ENCODE measurements around the gene THRB. TPM values are rescaled to one million over a fixed set of nuclear protein-coding genes. Genes with fewer than 3 reads are reported as not detected.

Gene THRB
- total RNA-seq, 1 donor from 2014 or later = not detected

DNA sequence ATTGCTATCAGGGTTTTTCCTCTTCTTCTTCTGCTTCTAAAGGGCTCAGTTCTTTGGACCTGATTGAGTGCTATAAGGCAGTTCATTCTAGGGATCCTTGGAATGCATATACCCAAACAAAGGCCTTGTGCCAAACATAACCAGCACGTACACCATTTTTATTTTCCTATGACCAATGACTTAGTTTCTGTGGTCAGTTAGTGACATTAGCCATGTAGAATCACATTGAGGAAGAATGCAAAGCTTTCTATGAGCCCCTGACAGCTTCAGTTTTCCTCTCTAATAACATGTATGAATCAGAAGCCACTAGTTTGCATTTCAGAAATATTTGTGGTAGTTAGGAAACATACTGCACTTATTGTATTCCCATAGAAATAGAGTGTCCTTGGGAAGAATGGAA, 240.0 kb downstream of the THRB start:
- H3K36me3 Mint-ChIP-seq (ENCODE audit: low read depth) = no peaks in the 10 kb centered on the region
- no peaks in the 10 kb centered on the region for H3K9me3 Mint-ChIP-seq
- DNase-seq = peak; percentile 26
- no peak overlapping the region for H3K4me3 Mint-ChIP-seq
- peaks cover 10% of the 10 kb centered on the region for H3K27me3 Mint-ChIP-seq
- H3K4me1 Mint-ChIP-seq = no peaks in the 10 kb centered on the region
- H3K27ac Mint-ChIP-seq = no peak overlapping the region
- intact Hi-C loops (cut with micrococcal nuclease) = no loop called here

DNA sequence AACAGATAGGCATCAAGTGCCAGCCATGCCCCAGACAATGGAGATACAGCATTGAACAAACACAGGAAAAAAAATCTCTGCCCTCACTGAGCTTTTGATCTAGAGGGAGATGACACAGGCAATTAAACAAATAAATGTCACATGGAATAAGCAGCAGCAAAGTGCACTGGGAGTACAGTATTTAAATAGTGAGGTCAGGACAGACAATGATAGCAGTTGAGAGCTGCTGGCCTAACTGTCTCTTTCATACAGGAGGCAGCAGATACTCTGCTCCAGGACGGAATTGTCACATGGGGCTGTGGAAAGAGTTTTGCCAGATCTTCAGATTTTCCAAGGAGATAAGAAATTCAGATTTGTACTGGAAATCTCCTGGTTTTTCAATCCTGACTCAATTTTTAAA, 241.3 kb downstream of the THRB start:
- Mint-ChIP-seq H3K27ac (no peak overlapping the region), H3K4me3 (no peak overlapping the region), H3K27me3 (peaks cover 13% of the 10 kb centered on the region), H3K9me3 (no peaks in the 10 kb centered on the region), H3K36me3 (ENCODE audit: low read depth) (no peaks in the 10 kb centered on the region), H3K4me1 (no peaks in the 10 kb centered on the region)
- intact Hi-C loops (cut with micrococcal nuclease) = no loop called here
- DNase-seq = peak; percentile 22

DNA sequence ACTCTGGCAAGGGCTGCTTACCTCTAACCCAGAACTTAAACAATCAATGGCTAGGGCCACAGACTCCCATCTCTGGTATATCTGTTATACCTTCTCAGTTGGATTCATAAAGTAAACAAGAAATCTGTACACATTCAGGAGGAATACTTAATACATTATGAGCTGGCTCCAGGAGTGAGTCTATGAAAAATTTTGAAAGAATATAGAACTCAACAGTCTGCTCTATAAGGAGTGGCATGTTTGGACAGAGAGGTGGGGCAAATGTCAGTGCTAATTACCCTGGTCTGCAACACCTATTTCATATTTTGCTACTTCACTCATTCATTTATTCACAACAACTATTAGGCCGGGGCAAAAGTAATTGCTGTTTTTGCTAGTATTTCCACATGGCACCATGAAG, 245.1 kb downstream of the THRB start:
- Mint-ChIP-seq H3K36me3 (ENCODE audit: low read depth) (no peaks in the 10 kb centered on the region), H3K27ac (no peak overlapping the region)
- intact Hi-C loops (cut with micrococcal nuclease) = no loop called here

DNA sequence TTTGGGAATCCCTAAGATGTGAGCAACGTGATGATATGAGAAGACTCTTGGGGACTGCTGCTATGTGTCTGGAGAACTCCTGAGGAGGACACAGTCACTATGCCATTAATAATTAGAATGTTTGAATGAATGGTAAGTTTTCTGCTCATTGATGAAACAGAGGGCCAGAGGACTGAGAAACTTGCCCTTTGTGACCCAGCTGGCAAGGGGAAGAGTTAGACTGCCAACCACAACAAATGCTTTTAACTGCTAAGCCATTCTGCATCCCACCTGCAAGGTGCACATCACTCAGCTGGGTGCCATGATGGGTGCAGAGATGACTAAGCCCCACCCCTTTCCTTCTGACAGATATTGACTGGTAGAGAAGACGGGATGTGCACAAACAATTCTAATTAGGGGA, 249.6 kb downstream of the THRB start:
- no peak for DNase-seq
- Mint-ChIP-seq H3K27me3 (peaks cover 5% of the 10 kb centered on the region), H3K4me1 (no peaks in the 10 kb centered on the region), H3K36me3 (ENCODE audit: low read depth) (no peaks in the 10 kb centered on the region), H3K27ac (no peak overlapping the region), H3K9me3 (no peaks in the 10 kb centered on the region), H3K4me3 (no peak overlapping the region)
- intact Hi-C loops (cut with micrococcal nuclease) = no loop called here

More for the DNA sequence above, 245.1 kb downstream of the THRB start:
- no peak overlapping the region for H3K4me3 Mint-ChIP-seq
- no peaks in the 10 kb centered on the region for H3K9me3 Mint-ChIP-seq
- DNase-seq = no peak
- peaks cover 10% of the 10 kb centered on the region for H3K27me3 Mint-ChIP-seq
- no peaks in the 10 kb centered on the region for H3K4me1 Mint-ChIP-seq

DNA sequence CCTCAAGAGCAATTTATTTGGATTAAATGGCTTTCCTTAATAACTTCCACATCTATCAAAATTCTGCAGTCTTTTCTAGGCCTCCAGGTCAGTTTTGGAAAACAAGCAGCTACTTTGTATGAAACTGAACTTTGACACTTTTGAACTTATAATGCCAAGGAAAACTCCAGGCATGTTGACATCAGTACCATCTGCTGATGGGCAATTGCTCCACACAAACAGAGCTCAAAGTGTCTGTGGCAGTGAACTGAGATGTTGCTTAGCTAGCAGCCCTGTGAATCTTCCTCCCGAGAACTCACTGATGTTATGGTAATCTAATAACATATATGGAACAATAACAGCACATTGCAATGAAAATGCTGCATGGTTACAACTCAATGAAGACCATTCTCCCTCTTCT, 250.2 kb downstream of the THRB start:
- H3K27ac Mint-ChIP-seq = no peak overlapping the region
- no peak for DNase-seq
- no peaks in the 10 kb centered on the region for H3K36me3 Mint-ChIP-seq (ENCODE audit: low read depth)
- intact Hi-C loops (cut with micrococcal nuclease) = no loop called here
- no peaks in the 10 kb centered on the region for H3K9me3 Mint-ChIP-seq
- H3K4me1 Mint-ChIP-seq = no peaks in the 10 kb centered on the region
- H3K4me3 Mint-ChIP-seq = no peak overlapping the region
- H3K27me3 Mint-ChIP-seq = peaks cover 5% of the 10 kb centered on the region

DNA sequence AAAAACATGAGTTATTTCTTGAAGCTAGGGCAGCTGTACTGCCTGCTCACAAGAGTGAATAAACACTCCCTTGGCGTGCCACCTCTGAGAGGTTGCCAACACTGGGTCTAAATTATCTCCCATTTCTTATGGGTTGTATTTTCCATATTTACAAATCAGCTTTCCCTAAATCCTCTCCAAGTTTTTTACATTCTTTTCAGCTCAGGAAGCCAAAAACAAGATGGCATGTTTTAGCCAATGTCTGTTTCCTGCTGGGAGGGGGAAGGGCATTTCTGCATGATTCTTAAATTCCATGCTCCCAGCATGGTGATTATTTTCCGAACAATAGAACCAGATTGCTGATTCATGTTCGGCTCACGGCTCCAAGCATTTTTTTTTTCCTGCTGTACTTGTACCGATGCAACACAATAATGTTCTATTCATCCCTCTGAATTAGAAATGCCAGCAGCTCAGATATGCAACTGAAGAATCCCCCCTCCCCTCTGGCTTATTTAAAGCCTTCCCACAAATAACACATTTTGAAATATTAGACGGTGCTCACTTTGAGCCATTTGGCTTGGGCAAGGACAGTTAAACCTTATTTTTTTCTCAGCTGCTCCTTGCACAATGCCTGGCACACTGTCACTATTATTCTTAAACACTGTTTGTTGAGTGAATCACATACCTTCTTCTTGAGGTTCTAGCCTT, 252.5 kb downstream of the THRB start:
- Mint-ChIP-seq H3K4me3 (no peak overlapping the region), H3K4me1 (no peaks in the 10 kb centered on the region), H3K27me3 (peaks cover 4% of the 10 kb centered on the region), H3K36me3 (ENCODE audit: low read depth) (no peaks in the 10 kb centered on the region), H3K27ac (no peak overlapping the region), H3K9me3 (no peaks in the 10 kb centered on the region)
- DNase-seq = no peak
- intact Hi-C loops (cut with micrococcal nuclease) = no loop called here

DNA sequence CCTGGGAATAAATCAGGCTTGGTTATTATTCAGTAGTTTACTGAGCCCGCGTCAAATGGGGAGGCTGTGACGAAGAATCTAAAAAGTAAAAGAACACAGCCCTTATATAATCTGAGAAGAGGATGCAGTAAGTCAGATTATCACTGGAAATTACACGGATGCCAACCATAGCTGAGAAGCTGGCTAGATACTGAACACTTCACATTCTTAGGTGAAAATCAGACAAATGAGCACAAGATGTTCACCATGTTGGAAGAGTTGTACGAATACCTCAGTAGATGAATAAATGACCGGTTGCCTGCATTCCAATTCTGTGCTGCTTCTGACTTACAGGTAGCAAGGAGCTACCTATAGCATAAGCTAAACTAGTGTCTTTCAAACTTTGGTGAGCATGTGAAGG, 254.3 kb downstream of the THRB start:
- intact Hi-C loops (cut with micrococcal nuclease) = no loop called here
- Mint-ChIP-seq H3K27ac (no peak overlapping the region), H3K27me3 (peaks cover 4% of the 10 kb centered on the region), H3K9me3 (no peaks in the 10 kb centered on the region), H3K4me3 (no peak overlapping the region), H3K4me1 (no peaks in the 10 kb centered on the region), H3K36me3 (ENCODE audit: low read depth) (no peaks in the 10 kb centered on the region)
- no peak for DNase-seq

DNA sequence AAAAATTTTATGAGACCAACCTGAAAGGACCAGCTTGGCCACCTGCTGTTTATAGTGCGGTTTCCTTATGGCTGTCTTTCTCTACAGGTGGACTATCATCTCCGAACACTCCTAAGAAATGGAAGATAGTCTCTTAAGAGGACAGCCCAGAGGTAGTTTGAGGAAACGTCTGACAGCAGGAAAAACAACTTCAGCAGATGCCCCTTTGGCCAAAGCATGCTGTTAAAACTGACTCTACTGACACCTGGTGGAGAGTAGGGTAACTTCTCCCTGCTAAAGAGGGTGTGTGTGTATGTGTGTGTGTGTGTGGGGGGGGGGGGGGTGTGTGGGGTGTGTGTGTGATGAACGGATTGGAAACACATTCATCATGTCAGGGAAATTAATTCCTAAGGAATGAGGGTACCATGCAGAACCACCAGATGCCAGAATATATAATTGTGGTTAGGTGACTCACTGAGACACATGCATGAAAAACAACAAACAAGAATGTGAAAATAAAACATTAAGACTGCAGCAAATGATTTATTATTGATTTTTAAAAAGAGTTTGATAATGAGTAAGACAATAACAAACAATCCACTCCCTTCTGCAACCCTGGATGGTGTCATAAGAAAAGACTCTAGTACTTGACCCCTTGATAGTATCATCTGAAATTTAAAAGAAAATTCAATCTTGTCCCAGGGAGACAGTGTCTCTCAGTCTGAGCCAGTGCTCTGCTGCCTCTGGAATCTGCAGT, 256.5 kb downstream of the THRB start:
- DNase-seq = peak; percentile 77
- Mint-ChIP-seq H3K4me3 (no peak overlapping the region), H3K4me1 (no peaks in the 10 kb centered on the region), H3K27ac (no peak overlapping the region), H3K36me3 (ENCODE audit: low read depth) (no peaks in the 10 kb centered on the region), H3K9me3 (no peaks in the 10 kb centered on the region), H3K27me3 (peaks cover 6% of the 10 kb centered on the region)
- intact Hi-C loops (cut with micrococcal nuclease) = loop anchor here (1.0 to 2.0 kb wide), 3 partner anchors 51 to 349 kb away; no protein-coding TSS in a partner anchor

DNA sequence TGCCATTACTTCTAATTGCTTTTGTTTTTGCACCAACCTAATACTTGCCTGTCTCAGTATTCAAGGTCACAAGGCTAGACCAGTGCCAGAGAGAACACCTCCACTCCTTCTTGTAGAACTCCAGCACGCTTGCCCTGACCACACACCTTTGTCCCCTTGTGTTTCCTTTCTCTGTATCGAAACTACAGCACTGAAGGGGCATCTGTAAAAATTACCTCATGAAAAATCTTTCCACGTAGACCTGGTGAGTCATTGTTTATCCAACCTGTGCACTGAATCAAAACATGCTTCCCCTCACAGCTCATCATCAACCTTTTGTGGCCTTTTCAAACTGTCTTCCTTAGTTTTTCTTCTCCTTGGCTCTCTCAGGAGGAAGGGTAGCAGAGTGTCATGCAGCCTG, 259.5 kb downstream of the THRB start:
- H3K27me3 Mint-ChIP-seq = peaks cover 5% of the 10 kb centered on the region
- no peaks in the 10 kb centered on the region for H3K4me1 Mint-ChIP-seq
- no peak overlapping the region for H3K4me3 Mint-ChIP-seq
- intact Hi-C loops (cut with micrococcal nuclease) = no loop called here
- no peak for DNase-seq
- no peak overlapping the region for H3K27ac Mint-ChIP-seq
- H3K36me3 Mint-ChIP-seq (ENCODE audit: low read depth) = no peaks in the 10 kb centered on the region
- no peaks in the 10 kb centered on the region for H3K9me3 Mint-ChIP-seq

DNA sequence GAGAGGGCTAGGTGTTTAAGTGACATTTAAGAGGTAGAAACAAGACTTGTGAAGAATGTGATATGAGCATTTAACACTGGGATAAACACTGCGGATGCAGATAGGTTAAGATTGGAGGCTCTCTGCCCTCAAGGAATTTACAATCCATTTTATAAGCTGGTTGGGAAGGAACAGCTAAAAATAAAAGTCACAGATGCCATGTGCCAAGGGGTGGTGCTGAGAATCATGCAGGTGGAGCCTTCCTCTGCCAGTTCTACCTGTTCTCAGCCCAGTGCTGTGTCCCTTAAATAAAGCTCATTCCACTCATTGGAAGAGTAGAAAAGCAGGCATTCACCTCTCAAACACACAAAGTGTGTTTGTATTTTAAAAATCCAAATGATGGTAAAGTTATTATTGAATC, 261.9 kb downstream of the THRB start:
- Mint-ChIP-seq H3K9me3 (no peaks in the 10 kb centered on the region), H3K27me3 (peaks cover 5% of the 10 kb centered on the region), H3K36me3 (ENCODE audit: low read depth) (no peaks in the 10 kb centered on the region), H3K4me3 (no peak overlapping the region), H3K4me1 (no peaks in the 10 kb centered on the region), H3K27ac (no peak overlapping the region)
- DNase-seq = no peak
- intact Hi-C loops (cut with micrococcal nuclease) = no loop called here

DNA sequence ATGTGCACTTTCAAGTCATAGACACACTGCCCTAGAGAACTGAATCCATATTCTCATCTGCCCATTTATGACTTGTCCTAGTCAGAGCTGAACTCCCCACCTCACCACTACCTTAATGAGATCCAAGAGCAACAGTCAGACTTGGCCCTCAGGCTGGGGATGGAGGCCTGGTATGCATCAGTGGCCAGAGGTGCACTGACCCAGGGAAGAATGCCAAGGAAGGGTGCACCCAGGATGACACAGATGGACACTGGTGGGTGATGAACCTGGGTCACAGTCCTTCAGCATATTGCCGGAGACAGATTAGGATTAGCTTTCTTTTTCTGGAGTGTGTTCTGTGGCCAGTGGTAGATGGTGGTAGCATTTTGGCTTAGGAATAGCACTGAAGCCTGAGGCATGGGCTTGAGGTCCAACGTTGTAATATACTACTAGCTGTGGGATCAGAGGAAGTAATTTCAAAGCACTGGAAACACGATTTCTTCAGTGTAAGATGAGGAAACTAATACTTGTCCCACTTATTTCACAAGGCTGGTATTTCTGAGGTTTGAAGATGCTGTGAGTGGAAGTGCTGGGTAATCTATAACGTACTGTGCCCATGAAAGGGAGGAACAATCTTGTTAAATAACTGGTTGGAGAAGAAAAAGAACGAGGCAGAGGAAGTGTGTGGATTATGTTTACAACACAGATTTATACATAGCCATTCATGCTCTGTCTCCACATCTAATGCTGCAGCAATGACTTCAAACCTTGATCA, 265.0 kb downstream of the THRB start:
- Mint-ChIP-seq H3K36me3 (ENCODE audit: low read depth) (no peaks in the 10 kb centered on the region), H3K27ac (no peak overlapping the region)

DNA sequence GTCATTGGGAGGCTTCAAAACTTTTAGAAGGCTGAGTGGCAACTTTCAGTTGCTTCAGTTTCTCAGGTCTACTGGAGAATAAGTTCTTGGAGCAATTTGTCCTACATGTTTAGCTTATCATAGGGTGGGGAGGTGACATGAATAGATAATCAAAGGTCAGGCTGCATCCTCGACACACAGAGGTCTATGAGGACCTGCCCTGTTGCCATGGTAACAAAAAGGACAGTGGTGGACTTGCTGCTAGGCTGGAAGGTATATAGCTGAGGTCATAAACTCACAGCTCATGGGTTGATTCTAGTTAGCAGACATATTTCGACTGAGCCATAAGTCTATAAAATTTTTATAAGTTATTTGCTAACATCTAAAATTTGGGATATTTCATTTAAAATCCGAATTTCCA, 267.0 kb downstream of the THRB start:
- Mint-ChIP-seq H3K9me3 (no peaks in the 10 kb centered on the region), H3K4me1 (no peaks in the 10 kb centered on the region), H3K27ac (no peak overlapping the region), H3K36me3 (ENCODE audit: low read depth) (no peaks in the 10 kb centered on the region), H3K27me3 (no peaks in the 10 kb centered on the region), H3K4me3 (no peak overlapping the region)
- intact Hi-C loops (cut with micrococcal nuclease) = no loop called here
- no peak for DNase-seq

More for the DNA sequence above, 265.0 kb downstream of the THRB start:
- Mint-ChIP-seq H3K4me1 (no peaks in the 10 kb centered on the region), H3K27me3 (peaks cover 3% of the 10 kb centered on the region), H3K4me3 (no peak overlapping the region), H3K9me3 (no peaks in the 10 kb centered on the region)
- intact Hi-C loops (cut with micrococcal nuclease) = no loop called here
- DNase-seq = no peak

DNA sequence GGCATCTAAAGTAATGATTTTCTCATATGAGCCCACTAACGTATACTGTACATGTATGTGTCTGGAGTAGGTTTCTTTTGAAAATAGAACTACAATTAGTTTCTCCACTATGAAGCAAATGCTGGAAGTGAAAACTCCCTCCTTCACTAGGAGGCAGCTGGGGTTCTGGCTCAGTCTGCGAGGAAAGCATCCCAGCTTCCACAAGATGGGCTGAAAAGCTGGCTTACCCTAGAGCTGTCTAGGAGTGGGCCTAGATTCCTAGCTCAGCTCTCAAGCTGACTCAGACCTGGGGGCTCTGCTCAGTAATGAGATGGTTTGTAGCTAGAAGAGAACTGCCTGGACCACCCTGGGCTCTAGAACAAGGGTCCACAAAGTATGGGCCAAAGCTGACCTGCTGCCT, 268.3 kb downstream of the THRB start:
- no peak for DNase-seq
- Mint-ChIP-seq H3K27ac (no peak overlapping the region), H3K4me3 (no peak overlapping the region), H3K36me3 (ENCODE audit: low read depth) (no peaks in the 10 kb centered on the region), H3K9me3 (no peaks in the 10 kb centered on the region), H3K4me1 (no peaks in the 10 kb centered on the region), H3K27me3 (no peaks in the 10 kb centered on the region)
- intact Hi-C loops (cut with micrococcal nuclease) = no loop called here

DNA sequence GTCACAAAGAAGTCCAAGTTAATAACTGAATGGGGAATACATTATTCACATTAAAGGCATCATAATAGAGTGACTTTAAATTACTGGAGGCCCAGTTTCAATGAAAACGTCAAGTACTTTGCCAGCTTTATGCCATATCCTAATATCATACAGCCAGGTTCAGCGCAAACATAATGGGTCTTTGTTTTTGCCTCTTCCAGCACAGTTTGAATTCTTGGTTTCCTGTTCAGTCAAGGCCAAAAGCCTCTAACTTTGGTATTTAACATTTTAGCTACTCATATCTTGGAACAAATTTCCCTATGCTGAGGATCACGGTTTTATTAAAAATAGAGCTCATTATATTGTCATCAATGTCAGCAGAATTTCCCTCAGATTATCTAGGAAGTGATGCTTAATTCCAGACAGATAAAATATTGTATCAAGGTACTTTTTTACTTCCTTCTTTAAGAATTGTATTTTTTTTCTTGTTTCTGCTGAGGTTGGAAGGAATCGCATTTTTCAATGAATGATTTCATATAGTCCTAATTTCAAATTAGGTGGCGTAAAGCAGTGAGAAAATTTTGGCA, 269.2 kb downstream of the THRB start:
- Mint-ChIP-seq H3K27ac (no peak overlapping the region), H3K9me3 (no peaks in the 10 kb centered on the region)

More for the DNA sequence above, 269.2 kb downstream of the THRB start:
- no peaks in the 10 kb centered on the region for H3K36me3 Mint-ChIP-seq (ENCODE audit: low read depth)
- peaks cover 1% of the 10 kb centered on the region for H3K27me3 Mint-ChIP-seq
- intact Hi-C loops (cut with micrococcal nuclease) = no loop called here
- H3K4me3 Mint-ChIP-seq = no peak overlapping the region
- DNase-seq = no peak
- no peaks in the 10 kb centered on the region for H3K4me1 Mint-ChIP-seq

All from activated CD4-positive, alpha-beta T cell treated with anti-CD3 and anti-CD28 coated beads, Interleukin-2, amount 10 ng/mL, durations not matched to agents 24 days and 14 days (primary cell).